ENCODE measurements around the gene TBC1D14. TPM values are rescaled to one million over a fixed set of nuclear protein-coding genes. Genes with fewer than 3 reads are reported as not detected.

The TBC1D14 gene
- total RNA-seq, 1 donor from 2014 or later = 34.9 TPM

GRCh38 chr4:7042503-7043283, 133.1 kb downstream of the TBC1D14 start:
- H3K36me3 Mint-ChIP-seq (ENCODE audit: low read depth) = peaks cover 6% of the 10 kb centered on the region

GRCh38 chr4:7043284-7044136, 133.9 kb downstream of the TBC1D14 start, which contains the start of gene TADA2B:
TADA2B (plus strand) TSS chr4:7043372; CDS start chr4:7043580, 208 bp downstream.
- Mint-ChIP-seq H3K27ac (peak within 1 kb of the TSS; percentile 65), H3K4me3 (ENCODE audit: low read depth) (peak within 1 kb of the TSS; percentile 86)
- intact Hi-C loops (cut with micrococcal nuclease) = loop anchor here (1.0 to 2.0 kb wide), 5 partner anchors 25 to 403 kb away; partner anchors contain the start of genes GRPEL1, MRFAP1 and TBC1D14

More at GRCh38 chr4:7042503-7043283, 133.1 kb downstream of the TBC1D14 start:
- Mint-ChIP-seq H3K27me3 (ENCODE audit: low read depth) (peaks cover 7% of the 10 kb centered on the region), H3K27ac (peak overlapping the region; percentile 65), H3K4me3 (ENCODE audit: low read depth) (peak overlapping the region; percentile 85), H3K9me3 (no peaks in the 10 kb centered on the region), H3K4me1 (ENCODE audit: low read depth) (peaks cover 38% of the 10 kb centered on the region)
- peak; percentile 94 for DNase-seq (ENCODE audit: low spot score)
- intact Hi-C loops (cut with micrococcal nuclease) = loop anchor here (1.0 to 2.0 kb wide), 5 partner anchors 26 to 402 kb away; partner anchors contain the start of genes GRPEL1, MRFAP1 and TBC1D14

GRCh38 chr4:7044137-7044930, 134.7 kb downstream of the TBC1D14 start:
- Mint-ChIP-seq H3K27me3 (ENCODE audit: low read depth) (peaks cover 7% of the 10 kb centered on the region), H3K4me1 (ENCODE audit: low read depth) (peaks cover 38% of the 10 kb centered on the region), H3K4me3 (ENCODE audit: low read depth) (peak overlapping the region; percentile 86), H3K36me3 (ENCODE audit: low read depth) (peaks cover 9% of the 10 kb centered on the region), H3K9me3 (no peaks in the 10 kb centered on the region), H3K27ac (no peak overlapping the region)
- intact Hi-C loops (cut with micrococcal nuclease) = no loop called here
- no peak for DNase-seq (ENCODE audit: low spot score)

More at GRCh38 chr4:7043284-7044136, 133.9 kb downstream of the TBC1D14 start, which contains the start of gene TADA2B:
- no peaks in the 10 kb centered on the region for H3K9me3 Mint-ChIP-seq
- H3K36me3 Mint-ChIP-seq (ENCODE audit: low read depth) = peaks cover 6% of the 10 kb centered on the region
- H3K27me3 Mint-ChIP-seq (ENCODE audit: low read depth) = peaks cover 7% of the 10 kb centered on the region
- peak; percentile 48 for DNase-seq (ENCODE audit: low spot score)
- H3K4me1 Mint-ChIP-seq (ENCODE audit: low read depth) = peaks cover 38% of the 10 kb centered on the region

GRCh38 chr4:7045553-7045952, 135.9 kb downstream of the TBC1D14 start:
- Mint-ChIP-seq H3K27me3 (ENCODE audit: low read depth) (peaks cover 7% of the 10 kb centered on the region), H3K27ac (no peak overlapping the region), H3K4me1 (ENCODE audit: low read depth) (peaks cover 38% of the 10 kb centered on the region), H3K36me3 (ENCODE audit: low read depth) (peaks cover 9% of the 10 kb centered on the region), H3K4me3 (ENCODE audit: low read depth) (peak overlapping the region; percentile 86), H3K9me3 (no peaks in the 10 kb centered on the region)
- DNase-seq (ENCODE audit: low spot score) = no peak
- intact Hi-C loops (cut with micrococcal nuclease) = no loop called here

- Mint-ChIP-seq H3K4me3 (ENCODE audit: low read depth) (no peak overlapping the region), H3K27ac (no peak overlapping the region), H3K4me1 (ENCODE audit: low read depth) (peaks cover 38% of the 10 kb centered on the region), H3K27me3 (ENCODE audit: low read depth) (peaks cover 7% of the 10 kb centered on the region), H3K36me3 (ENCODE audit: low read depth) (peaks cover 9% of the 10 kb centered on the region), H3K9me3 (no peaks in the 10 kb centered on the region)
- no peak for DNase-seq (ENCODE audit: low spot score)
- intact Hi-C loops (cut with micrococcal nuclease) = no loop called here
These were observed 136.6 kb downstream of the TBC1D14 start for GRCh38 chr4:7045961-7046921.

GRCh38 chr4:7046971-7047370, 137.3 kb downstream of the TBC1D14 start:
- H3K4me3 Mint-ChIP-seq (ENCODE audit: low read depth) = no peak overlapping the region
- H3K27me3 Mint-ChIP-seq (ENCODE audit: low read depth) = peaks cover 4% of the 10 kb centered on the region
- no peak overlapping the region for H3K27ac Mint-ChIP-seq
- no peaks in the 10 kb centered on the region for H3K9me3 Mint-ChIP-seq
- intact Hi-C loops (cut with micrococcal nuclease) = no loop called here
- peaks cover 34% of the 10 kb centered on the region for H3K4me1 Mint-ChIP-seq (ENCODE audit: low read depth)
- peaks cover 9% of the 10 kb centered on the region for H3K36me3 Mint-ChIP-seq (ENCODE audit: low read depth)
- DNase-seq (ENCODE audit: low spot score) = no peak

- intact Hi-C loops (cut with micrococcal nuclease) = no loop called here
- no peak for DNase-seq (ENCODE audit: low spot score)
- Mint-ChIP-seq H3K9me3 (no peaks in the 10 kb centered on the region), H3K4me1 (ENCODE audit: low read depth) (peaks cover 37% of the 10 kb centered on the region), H3K27me3 (ENCODE audit: low read depth) (no peaks in the 10 kb centered on the region), H3K4me3 (ENCODE audit: low read depth) (no peak overlapping the region), H3K36me3 (ENCODE audit: low read depth) (peaks cover 10% of the 10 kb centered on the region), H3K27ac (no peak overlapping the region)
These were observed 139.0 kb downstream of the TBC1D14 start for GRCh38 chr4:7048642-7049041.

- H3K27ac Mint-ChIP-seq = no peak overlapping the region
- H3K36me3 Mint-ChIP-seq (ENCODE audit: low read depth) = peaks cover 16% of the 10 kb centered on the region
- H3K4me3 Mint-ChIP-seq (ENCODE audit: low read depth) = no peak overlapping the region
- DNase-seq (ENCODE audit: low spot score) = no peak
- no peaks in the 10 kb centered on the region for H3K27me3 Mint-ChIP-seq (ENCODE audit: low read depth)
- intact Hi-C loops (cut with micrococcal nuclease) = no loop called here
- no peaks in the 10 kb centered on the region for H3K9me3 Mint-ChIP-seq
- H3K4me1 Mint-ChIP-seq (ENCODE audit: low read depth) = peaks cover 36% of the 10 kb centered on the region
These were observed 139.7 kb downstream of the TBC1D14 start for GRCh38 chr4:7049295-7049694.

- no peaks in the 10 kb centered on the region for H3K9me3 Mint-ChIP-seq
- no peak overlapping the region for H3K4me3 Mint-ChIP-seq (ENCODE audit: low read depth)
- intact Hi-C loops (cut with micrococcal nuclease) = no loop called here
- DNase-seq (ENCODE audit: low spot score) = no peak
- no peaks in the 10 kb centered on the region for H3K27me3 Mint-ChIP-seq (ENCODE audit: low read depth)
- peaks cover 20% of the 10 kb centered on the region for H3K36me3 Mint-ChIP-seq (ENCODE audit: low read depth)
- peaks cover 31% of the 10 kb centered on the region for H3K4me1 Mint-ChIP-seq (ENCODE audit: low read depth)
- H3K27ac Mint-ChIP-seq = no peak overlapping the region
These were observed 140.1 kb downstream of the TBC1D14 start for GRCh38 chr4:7049739-7050138.

- no peaks in the 10 kb centered on the region for H3K27me3 Mint-ChIP-seq (ENCODE audit: low read depth)
- H3K27ac Mint-ChIP-seq = no peak overlapping the region
- no peak for DNase-seq (ENCODE audit: low spot score)
- peaks cover 19% of the 10 kb centered on the region for H3K36me3 Mint-ChIP-seq (ENCODE audit: low read depth)
- H3K4me3 Mint-ChIP-seq (ENCODE audit: low read depth) = no peak overlapping the region
- intact Hi-C loops (cut with micrococcal nuclease) = no loop called here
- H3K4me1 Mint-ChIP-seq (ENCODE audit: low read depth) = peaks cover 23% of the 10 kb centered on the region
- H3K9me3 Mint-ChIP-seq = no peaks in the 10 kb centered on the region
These were observed 141.0 kb downstream of the TBC1D14 start for GRCh38 chr4:7050481-7051143.

GRCh38 chr4:7051144-7051495, 141.5 kb downstream of the TBC1D14 start:
- intact Hi-C loops (cut with micrococcal nuclease) = no loop called here
- Mint-ChIP-seq H3K36me3 (ENCODE audit: low read depth) (peaks cover 22% of the 10 kb centered on the region), H3K27ac (no peak overlapping the region), H3K4me3 (ENCODE audit: low read depth) (no peak overlapping the region), H3K4me1 (ENCODE audit: low read depth) (peaks cover 20% of the 10 kb centered on the region), H3K9me3 (no peaks in the 10 kb centered on the region), H3K27me3 (ENCODE audit: low read depth) (no peaks in the 10 kb centered on the region)
- DNase-seq (ENCODE audit: low spot score) = no peak
